Measurements from ENCODE around the gene CDCP1. TPM values are rescaled to one million over a fixed set of nuclear protein-coding genes. Genes with fewer than 3 reads are reported as not detected.
"Not testable (repeated sequence)": the region's sequence is repeated elsewhere in the genome, so short reads cannot be mapped to it uniquely, and the experiment has no call there.

Gene CDCP1
- polyA plus RNA-seq, 4 donors: 0.49 to 2.0 (median 1.1) TPM

DNA sequence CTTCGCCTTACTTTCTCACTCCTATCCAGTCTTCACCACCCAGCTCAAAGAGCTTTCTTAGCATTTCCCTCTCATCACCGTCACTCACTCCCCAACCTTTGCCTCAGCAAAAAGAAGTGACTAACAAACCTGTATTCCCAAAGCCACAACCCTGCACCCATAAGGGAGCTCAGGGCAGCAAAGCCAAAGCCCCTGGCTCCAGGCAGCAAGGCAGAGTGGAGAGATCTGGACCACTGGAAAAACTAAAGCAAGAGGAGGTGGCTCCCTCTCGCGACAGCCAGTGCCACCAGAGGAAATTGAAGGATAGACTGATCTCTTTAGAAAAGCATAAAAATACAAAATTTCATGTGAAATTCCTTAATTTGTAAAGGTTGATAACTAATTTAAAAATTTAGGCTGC, 25.1 kb upstream of the CDCP1 start:
- no peak for DNase-seq (ENCODE audit: low read depth in 4 of 4, low spot score in 3 of 4)

DNA sequence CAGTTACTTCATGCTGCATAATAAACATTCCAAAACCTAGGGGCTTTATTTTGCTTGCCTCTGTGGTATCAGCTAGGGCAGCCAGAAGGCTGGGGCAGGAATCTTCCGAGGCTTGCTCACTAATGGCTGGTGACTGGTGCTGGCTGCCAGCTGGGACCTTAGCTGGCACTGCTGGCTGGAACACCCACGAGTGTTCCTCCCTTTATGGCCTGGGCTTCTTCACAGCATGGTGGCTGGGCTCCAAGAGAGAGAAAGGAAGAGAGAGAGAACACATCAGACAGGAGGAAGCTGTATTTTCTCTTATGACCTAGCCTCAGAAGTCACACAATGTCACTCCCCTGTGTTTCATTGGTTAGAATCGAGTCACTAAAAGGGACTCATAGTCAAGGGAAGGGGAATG, 23.9 kb upstream of the CDCP1 start:
- no peak for DNase-seq (ENCODE audit: low read depth in 4 of 4, low spot score in 3 of 4)

DNA sequence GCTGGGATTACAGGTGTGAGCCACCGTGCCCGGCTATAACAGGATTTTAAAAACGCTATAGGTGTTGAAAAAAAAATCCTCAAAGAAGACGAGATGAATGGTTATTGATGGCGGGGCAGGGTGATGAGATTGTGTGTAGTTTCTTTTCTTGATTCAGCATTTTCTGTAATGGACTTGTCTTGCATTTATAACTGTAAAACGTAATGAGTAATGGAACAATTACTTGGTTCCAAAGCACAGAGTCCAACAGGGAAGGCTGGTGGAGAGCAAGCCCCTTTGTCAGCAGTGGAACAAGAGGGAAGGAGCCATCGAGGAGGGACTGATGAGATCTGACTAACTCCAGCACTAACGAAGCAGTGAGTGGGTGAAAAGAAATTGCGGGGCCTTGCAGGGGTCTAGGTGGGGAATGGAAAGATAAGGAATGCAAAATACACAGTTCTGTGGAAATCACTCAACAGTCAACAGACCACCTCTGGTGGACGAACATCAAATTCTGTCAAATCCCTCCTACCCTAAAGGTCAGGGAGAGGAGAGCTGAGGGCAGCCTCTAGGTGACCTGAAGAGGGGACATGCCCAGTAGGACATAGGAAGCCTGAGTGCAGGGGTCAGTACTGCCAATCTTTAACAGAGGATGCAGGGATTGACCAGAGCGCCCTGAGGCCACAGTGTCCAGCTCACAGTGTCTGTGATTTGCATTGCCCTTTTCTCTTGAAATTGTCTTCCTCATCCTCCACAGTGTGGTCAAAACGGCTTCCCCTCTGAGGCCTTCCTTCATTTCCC, 23.1 kb upstream of the CDCP1 start:
- DNase-seq (ENCODE audit: low read depth in 4 of 4, low spot score in 3 of 4): no peak

DNA sequence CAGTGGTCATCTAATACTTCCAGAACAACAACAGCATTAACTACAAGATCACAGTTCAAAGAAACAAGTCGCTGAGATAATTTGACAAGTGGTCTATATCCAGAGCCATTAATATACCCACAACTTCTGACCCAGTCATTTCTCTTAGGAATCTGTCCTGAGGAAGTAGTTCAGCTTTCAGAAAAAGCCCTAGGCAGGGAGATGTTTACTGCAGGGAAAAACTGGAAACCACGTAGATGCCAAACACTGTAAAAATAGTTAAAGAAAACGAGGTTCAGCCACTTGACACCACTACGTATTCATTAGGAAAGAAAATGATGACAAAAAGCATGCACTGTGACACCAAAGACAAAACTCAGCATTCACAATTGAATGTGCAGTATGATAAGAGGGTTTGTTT, 22.3 kb upstream of the CDCP1 start:
- no peak for DNase-seq (ENCODE audit: low read depth in 4 of 4, low spot score in 3 of 4)

- DNase-seq (ENCODE audit: low read depth in 4 of 4, low spot score in 3 of 4): peak in 2 of 4 donors; percentile 62 to 71
These were observed 21.1 kb upstream of the CDCP1 start for GRCh38 chr3:45167011-45167911.

- DNase-seq (ENCODE audit: low read depth in 4 of 4, low spot score in 3 of 4): no peak
These were observed 20.2 kb upstream of the CDCP1 start for GRCh38 chr3:45166321-45166879.

GRCh38 chr3:45165497-45166283, 19.5 kb upstream of the CDCP1 start:
- DNase-seq (ENCODE audit: low read depth in 4 of 4, low spot score in 3 of 4): no peak

- no peak for DNase-seq (ENCODE audit: low read depth in 4 of 4, low spot score in 3 of 4)
These were observed 17.9 kb upstream of the CDCP1 start for GRCh38 chr3:45164056-45164455.

- no peak for DNase-seq (ENCODE audit: low read depth in 4 of 4, low spot score in 3 of 4)
These were observed 17.3 kb upstream of the CDCP1 start for GRCh38 chr3:45163481-45163880.

- DNase-seq (ENCODE audit: low read depth in 4 of 4, low spot score in 3 of 4): no peak
These were observed 8.5 kb upstream of the CDCP1 start for GRCh38 chr3:45154641-45155147.

DNA sequence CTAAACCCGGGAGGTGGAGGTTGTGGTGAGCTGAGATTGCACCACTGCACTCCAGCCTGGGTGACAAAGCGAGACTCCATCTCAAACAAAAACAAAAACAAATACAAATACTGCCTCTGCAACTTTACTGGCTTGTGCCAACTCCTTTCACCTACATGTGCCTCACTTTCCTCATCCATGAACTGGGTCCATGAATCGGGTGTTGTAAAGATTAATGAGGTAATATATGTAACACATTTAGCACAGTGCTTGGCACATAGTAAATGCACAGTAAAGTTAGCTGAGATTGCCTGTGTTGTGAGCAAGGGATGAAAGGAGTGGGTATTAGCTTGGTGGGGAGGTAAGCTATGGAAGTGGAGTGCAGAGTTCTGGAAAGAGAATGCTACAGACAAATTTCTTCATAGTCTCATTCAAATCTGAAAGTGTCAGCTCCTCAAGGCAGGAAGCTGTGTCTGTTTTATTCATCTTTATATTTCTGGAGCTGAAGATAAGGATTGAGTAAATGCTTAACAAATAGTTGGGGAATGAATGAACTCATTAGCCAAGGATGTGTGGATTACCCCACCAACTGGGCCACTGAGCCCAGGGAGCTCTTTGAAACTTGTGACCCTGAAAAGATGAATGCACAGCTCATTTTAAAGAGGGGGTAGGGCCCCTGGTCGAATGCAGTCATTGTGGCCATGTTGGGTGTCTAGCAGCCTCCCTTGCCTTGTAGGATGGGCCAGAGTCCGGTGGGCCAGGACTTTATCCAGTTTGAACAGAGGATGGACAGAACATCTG, 7.7 kb upstream of the CDCP1 start:
- DNase-seq (ENCODE audit: low read depth in 4 of 4, low spot score in 3 of 4): no peak

DNA sequence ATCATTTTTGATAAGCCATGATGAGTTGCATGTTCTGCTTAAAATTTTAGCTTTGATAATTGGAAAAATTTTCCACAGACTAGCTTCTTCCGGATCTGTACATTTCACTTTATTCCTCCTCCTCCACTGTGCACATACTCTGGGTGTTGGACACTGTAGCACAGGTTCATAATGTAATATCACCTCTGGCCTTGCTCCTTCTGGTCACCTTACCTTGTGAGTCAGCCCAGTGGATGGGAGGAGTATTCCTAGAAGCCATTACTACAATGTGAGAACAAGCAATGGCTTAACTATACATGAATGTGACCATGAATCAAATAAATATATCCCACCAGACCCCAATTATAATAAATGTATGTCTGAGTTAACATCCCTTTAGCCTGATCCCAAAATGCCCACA, 6.1 kb upstream of the CDCP1 start:
- no peak for DNase-seq (ENCODE audit: low read depth in 4 of 4, low spot score in 3 of 4)

GRCh38 chr3:45151100-45151499, 4.9 kb upstream of the CDCP1 start:
- DNase-seq (ENCODE audit: low read depth in 4 of 4, low spot score in 3 of 4): no peak

DNA sequence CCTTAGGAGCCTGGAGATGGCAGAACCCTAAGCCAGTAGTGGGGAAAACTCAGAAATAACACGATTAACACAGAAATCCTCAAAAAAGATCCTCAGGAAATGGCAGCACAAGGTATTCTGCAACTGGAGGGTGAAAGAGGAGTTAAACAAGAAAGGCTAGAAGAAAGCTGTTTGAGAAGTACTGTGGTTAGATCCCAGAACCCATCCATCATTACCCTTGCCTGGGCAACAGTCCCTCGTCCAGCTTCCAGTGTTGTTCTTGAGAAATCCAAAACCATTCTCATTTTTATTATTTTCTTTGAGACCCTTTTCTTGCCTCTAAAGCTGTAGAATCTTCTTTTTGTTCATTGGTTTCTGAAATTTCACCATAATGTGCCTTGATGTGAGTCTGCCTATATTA, 2.7 kb upstream of the CDCP1 start:
- DNase-seq (ENCODE audit: low read depth in 4 of 4, low spot score in 3 of 4): no peak

DNA sequence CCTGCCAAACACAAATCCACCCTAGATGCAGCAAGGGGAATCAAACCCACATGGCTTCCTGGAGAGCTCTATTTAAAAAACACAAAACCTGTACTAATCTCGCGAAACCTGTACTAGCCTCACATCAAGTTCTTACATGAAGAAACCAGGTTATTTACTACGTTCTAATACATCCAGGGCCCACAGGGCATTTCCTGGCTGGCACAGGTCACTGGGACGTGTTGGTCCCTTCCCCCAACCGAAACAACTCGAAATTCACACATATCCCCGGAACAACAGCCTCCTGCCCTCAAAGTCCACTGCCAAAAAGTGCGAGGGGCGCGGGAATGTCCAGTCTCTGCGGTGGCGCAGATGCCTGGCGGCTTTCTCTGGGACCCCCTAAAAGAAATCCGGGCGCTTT, 955 bp downstream of the CDCP1 start:
- DNase-seq (ENCODE audit: low read depth in 4 of 4, low spot score in 3 of 4): no peak

GRCh38 chr3:45143673-45144671, 2.2 kb downstream of the CDCP1 start:
- DNase-seq (ENCODE audit: low read depth in 4 of 4, low spot score in 3 of 4): no peak

DNA sequence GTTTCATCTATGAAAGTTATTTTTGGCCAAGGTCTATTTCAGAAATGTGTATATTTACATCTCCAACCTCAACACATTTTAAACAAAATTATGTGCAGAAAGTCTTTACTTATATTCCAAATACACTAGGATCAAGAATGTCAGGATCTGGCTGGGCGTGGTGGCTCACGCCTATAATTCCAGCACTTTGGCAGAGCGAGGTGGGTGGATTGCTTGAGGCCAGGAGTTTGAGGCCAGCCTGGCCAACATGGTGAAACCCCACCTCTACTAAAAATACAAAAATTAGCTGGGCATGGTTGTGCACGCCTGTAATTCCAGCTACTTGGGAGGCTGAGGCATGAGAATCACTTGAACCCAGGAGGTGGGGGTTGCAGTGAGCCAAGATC, 5.4 kb downstream of the CDCP1 start:
- not testable (repeated sequence) for DNase-seq (ENCODE audit: low read depth in 4 of 4, low spot score in 3 of 4)

DNA sequence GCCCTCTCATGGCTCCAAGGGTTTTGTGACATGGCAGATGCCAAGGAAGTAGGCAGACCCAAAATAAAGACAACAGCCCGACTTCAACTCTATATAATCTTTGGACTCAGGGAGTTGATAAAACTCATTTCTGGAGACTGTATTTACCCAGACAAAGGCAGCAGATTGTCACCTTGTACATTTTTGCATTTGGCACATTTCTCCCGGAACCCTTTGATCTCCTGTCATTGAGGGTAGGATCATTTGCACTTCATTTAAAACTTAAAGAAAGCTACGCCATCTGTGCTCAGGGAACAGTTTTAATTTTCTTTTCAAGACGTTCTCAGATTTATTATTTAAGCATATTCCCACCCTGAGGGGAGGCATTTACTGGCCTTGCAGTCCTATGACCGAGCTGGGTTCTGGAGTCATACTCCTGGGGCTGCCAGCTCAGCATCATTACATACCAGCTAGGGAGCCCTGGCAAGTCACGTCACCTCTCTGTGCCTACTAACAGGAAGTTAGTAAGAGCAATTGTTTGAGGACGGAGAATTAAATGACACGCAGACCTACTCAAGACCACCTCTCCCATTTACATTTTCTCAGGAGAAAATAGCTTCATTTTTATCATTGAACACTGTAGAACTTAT, 5.9 kb downstream of the CDCP1 start:
- no peak for DNase-seq (ENCODE audit: low read depth in 4 of 4, low spot score in 3 of 4)

All from left renal pelvis (tissue), 4 donors.